ENCODE measurements around the gene MRAP. TPM values are rescaled to one million over a fixed set of nuclear protein-coding genes. Genes with fewer than 3 reads are reported as not detected.
"Not testable (repeated sequence)": the region's sequence is repeated elsewhere in the genome, so short reads cannot be mapped to it uniquely, and the experiment has no call there.

MRAP gene
- not detected in 2 replicates for total RNA-seq (2014; rRNA removed; shearing (Covaris generic))
- not detected in 2 replicates for polyA plus RNA-seq (2015; cell fraction: cytosol; rRNA removed)
- polyA plus RNA-seq (2015; cell fraction: nucleus; rRNA removed), result not detected in 2 replicates

DNA sequence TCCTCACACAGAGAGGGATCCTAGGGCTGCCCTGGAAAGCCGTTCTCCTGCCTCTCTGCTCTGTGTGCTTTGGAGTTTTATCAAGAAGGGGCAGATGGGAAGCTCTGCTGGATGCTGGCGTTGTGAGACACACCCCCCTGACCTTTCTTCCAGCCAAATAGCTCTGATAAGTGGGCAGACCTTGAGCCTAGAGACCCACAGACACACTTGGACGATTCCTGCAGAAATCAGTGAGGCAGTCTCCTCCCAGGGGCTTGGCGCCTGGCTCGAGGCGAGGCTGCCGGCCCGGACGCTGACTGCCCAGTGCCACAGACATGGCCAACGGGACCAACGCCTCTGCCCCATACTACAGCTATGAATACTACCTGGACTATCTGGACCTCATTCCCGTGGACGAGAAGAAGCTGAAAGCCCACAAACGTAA lies at the start of gene MRAP:
Gene MRAP (plus strand): TSS at position 198 of the 424 bp plus-strand sequence. CDS start 117 bp downstream, at position 315.
- in situ Hi-C loops (cut with HindIII; ENCODE audit: low pct_unique_long_range_greater_than_20kb, low sequenced_read_pairs), result no loop called here
- no peak for DNase-seq (ENCODE audit: low read depth, low spot score)

- in situ Hi-C loops (cut with HindIII; ENCODE audit: low pct_unique_long_range_greater_than_20kb, low sequenced_read_pairs), result no loop called here
- no peak for DNase-seq (ENCODE audit: low read depth, low spot score)
Measured at GRCh38 chr21:32249511-32250280, 49.0 kb upstream of the MRAP start.

DNA sequence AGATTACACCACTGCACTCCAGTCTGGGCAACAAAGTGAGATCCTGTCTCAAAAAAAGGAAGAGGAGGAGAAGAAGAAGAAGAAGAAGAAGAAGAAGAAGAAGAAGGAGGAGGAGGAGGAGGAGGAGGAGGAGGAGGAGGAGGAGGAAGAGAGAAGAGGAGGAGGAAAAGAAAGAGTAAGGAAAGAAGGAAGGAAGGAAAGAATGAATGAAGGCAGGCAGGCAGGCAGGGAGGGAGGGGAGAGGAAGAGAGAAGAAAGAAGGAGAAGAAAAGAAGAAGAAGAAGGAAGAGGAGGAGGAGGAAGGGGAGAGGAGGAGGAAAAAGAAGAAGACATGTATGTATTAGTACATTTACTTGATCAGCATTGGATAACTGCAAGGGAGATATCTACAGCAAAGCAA lies 46.5 kb upstream of the MRAP start:
- in situ Hi-C loops (cut with HindIII; ENCODE audit: low pct_unique_long_range_greater_than_20kb, low sequenced_read_pairs), result no loop called here
- no peak for DNase-seq (ENCODE audit: low read depth, low spot score)

- in situ Hi-C loops (cut with HindIII; ENCODE audit: low pct_unique_long_range_greater_than_20kb, low sequenced_read_pairs), result no loop called here
- DNase-seq (ENCODE audit: low read depth, low spot score), result no peak
Measured at GRCh38 chr21:32253215-32253641, 45.4 kb upstream of the MRAP start.

DNA sequence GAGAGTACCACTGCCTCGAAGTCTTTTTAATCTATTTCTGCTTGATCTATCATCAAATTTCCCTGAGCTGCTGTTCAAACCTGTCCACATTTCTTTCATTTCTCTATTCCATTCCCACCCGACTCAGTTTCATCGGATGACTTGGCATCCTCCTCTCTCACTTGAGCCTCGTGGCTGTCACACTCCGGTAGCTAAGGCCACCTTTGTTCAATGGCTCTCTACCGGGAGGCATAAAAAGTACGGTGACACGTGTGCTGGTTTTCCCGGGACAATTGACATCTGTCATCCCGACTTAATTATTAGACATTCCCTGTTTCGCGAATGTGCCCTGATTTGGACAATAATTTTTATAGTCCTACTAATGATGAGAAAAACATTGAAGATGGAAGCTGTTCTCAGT lies 42.4 kb upstream of the MRAP start:
- no peak for DNase-seq (ENCODE audit: low read depth, low spot score)
- in situ Hi-C loops (cut with HindIII; ENCODE audit: low pct_unique_long_range_greater_than_20kb, low sequenced_read_pairs), result no loop called here

- in situ Hi-C loops (cut with HindIII; ENCODE audit: low pct_unique_long_range_greater_than_20kb, low sequenced_read_pairs), result no loop called here
- peak; percentile 67 for DNase-seq (ENCODE audit: low read depth, low spot score)
Measured at GRCh38 chr21:32256873-32257620, 41.6 kb upstream of the MRAP start.

DNA sequence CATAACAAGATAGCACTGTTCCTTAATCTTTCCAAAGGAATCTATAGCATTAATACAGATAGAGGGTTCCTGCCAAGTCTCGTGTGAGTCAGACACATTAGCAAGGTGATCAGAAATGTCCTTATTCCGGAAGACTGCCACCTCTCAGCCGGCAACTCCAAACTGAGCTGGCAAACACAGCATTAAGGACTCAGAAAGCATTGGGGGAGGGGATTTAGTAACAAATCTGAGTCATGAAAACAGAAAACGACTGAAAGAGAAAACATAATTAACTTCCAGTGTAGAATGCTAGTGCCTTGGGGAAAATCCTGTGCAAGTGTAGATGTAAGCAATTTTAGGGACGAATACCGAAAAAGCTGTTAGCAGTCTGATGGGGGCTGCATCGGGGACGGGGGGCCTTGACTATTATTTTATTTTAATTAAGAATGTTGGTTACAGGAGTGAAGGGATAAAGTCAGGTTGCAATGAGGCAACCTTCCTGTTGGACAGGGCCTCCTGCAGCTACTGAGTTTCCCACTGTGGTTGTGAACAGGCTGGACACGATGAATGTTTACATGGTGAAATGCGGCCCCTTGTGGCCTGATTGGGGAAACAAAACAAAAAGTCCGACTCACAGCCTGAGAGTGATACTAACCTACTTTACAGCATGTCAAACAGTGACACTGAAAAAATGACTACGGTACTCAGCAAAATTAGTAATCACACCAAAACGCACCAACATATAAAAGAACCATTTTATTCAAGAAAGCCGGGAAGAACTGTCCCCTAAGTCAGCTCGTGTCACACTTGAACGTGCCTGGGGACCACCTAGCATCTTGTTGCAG lies 40.5 kb upstream of the MRAP start:
- DNase-seq (ENCODE audit: low read depth, low spot score), result peak; percentile 85
- in situ Hi-C loops (cut with HindIII; ENCODE audit: low pct_unique_long_range_greater_than_20kb, low sequenced_read_pairs), result no loop called here

- DNase-seq (ENCODE audit: low read depth, low spot score); in situ Hi-C loops (cut with HindIII; ENCODE audit: low pct_unique_long_range_greater_than_20kb, low sequenced_read_pairs): not testable (repeated sequence)
Measured at GRCh38 chr21:32258786-32259048, 39.9 kb upstream of the MRAP start.

- in situ Hi-C loops (cut with HindIII; ENCODE audit: low pct_unique_long_range_greater_than_20kb, low sequenced_read_pairs), result no loop called here
- no peak for DNase-seq (ENCODE audit: low read depth, low spot score)
Measured at GRCh38 chr21:32260130-32260529, 38.5 kb upstream of the MRAP start.

GRCh38 chr21:32261929-32262328 lies 36.7 kb upstream of the MRAP start:
- no peak for DNase-seq (ENCODE audit: low read depth, low spot score)
- in situ Hi-C loops (cut with HindIII; ENCODE audit: low pct_unique_long_range_greater_than_20kb, low sequenced_read_pairs), result no loop called here

DNA sequence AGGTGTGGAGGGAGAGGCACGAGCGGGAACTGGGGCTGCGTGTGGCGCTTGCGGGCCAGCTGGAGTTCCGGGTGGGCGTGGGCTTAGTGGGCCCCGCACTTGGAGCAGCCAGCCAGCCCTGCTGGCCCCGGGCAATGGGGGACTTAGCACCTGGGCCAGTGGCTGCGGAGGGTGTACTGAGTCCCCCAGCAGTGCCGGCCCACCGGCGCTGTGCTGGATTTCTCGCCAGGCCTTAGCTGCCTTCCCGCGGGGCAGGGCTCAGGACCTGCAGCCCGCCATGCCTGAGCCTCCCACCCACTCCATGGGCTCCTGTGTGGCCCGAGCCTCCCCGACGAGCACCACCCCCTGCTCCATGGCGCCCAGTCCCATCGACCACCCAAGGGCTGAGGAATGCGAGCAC lies 33.3 kb upstream of the MRAP start:
- DNase-seq (ENCODE audit: low read depth, low spot score); in situ Hi-C loops (cut with HindIII; ENCODE audit: low pct_unique_long_range_greater_than_20kb, low sequenced_read_pairs): not testable (repeated sequence)

DNA sequence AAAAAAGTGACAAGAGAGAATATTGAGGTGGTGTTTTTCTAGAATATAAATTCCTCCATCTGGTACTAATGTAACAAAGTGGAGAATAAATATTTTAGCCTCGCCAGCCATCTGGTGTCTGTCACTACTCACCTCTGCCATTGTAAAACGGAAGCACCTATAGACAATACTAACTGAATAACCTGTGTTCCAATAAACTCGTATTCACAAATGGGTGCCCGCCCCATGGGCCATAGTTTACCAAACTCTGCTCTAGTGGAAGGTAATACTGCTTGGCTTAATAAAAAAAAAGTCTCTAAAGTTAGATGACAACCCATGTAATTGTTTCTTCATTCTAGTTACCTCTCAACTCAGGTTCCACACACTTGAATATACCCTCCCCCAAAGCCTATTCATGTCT lies 27.9 kb upstream of the MRAP start:
- in situ Hi-C loops (cut with HindIII; ENCODE audit: low pct_unique_long_range_greater_than_20kb, low sequenced_read_pairs), result no loop called here

DNA sequence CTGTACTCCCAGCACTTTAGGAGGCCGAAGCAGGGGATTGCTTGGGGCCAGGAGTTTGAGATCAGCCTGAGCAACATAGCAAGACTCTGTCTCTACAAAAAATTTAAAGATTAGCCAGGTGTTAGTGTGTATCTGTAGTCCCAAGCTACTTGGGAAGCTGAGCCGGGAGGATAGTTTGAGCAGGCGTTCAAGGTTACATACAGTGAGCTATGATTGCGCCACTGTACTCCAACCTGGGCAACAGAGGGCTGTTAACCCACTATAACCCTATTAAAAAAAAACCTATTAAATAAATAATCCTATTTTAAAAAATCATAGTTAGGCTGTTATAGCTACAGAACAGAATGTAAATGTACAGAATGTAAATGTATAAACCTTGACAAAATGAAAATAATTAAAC lies 22.0 kb upstream of the MRAP start:
- in situ Hi-C loops (cut with HindIII; ENCODE audit: low pct_unique_long_range_greater_than_20kb, low sequenced_read_pairs), result no loop called here
- no peak for DNase-seq (ENCODE audit: low read depth, low spot score)

More for the DNA sequence above, 27.9 kb upstream of the MRAP start:
- no peak for DNase-seq (ENCODE audit: low read depth, low spot score)

DNA sequence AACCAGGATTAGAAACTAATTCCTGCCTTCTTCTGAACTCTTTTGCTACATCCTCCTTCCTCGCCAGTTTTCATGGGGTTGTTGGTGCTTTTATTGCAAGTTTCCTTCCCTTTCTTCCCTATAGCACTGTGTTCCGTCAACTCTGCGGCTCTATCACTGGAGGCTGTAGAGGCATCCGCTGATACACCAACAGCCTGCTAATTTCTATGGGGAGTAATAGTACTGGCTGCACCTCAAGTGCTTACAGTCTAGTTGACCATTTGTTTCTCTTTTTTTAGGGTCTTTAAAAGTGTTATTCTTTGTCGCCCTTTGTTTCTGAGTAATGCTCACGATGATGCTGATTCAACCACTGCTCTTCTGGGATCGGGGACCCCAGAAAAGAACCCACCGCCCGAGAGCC lies 20.6 kb upstream of the MRAP start:
- no peak for DNase-seq (ENCODE audit: low read depth, low spot score)
- in situ Hi-C loops (cut with HindIII; ENCODE audit: low pct_unique_long_range_greater_than_20kb, low sequenced_read_pairs), result no loop called here

GRCh38 chr21:32278518-32279376 lies 19.9 kb upstream of the MRAP start, which contains the start of gene MIS18A:
TSS of gene MIS18A (minus strand) at chr21:32279049. CDS start at chr21:32279014, 35 bp downstream.
- in situ Hi-C loops (cut with HindIII; ENCODE audit: low pct_unique_long_range_greater_than_20kb, low sequenced_read_pairs), result no loop called here
- DNase-seq (ENCODE audit: low read depth, low spot score), result peak; percentile 91

GRCh38 chr21:32279377-32279680 lies 19.3 kb upstream of the MRAP start:
- in situ Hi-C loops (cut with HindIII; ENCODE audit: low pct_unique_long_range_greater_than_20kb, low sequenced_read_pairs), result no loop called here
- no peak for DNase-seq (ENCODE audit: low read depth, low spot score)

DNA sequence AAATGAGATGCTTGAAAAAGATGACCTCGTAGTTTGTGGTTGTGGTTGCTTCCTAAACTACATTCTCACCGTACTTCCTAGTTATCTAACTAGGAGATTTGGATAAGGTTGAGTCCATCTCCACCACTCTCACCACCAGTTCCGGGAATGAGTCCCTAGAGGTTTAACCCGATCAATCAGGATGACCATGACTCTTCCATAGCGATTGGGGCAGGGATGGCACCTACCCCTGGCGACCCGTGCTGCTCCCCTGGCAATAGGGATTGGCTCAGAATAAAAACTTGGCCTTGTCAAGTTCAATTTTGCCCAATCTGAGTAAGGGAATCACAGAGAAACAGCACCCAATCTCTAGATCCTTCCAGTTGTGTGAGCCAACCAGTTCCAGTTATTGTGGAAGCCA lies 17.1 kb upstream of the MRAP start:
- no peak for DNase-seq (ENCODE audit: low read depth, low spot score)
- in situ Hi-C loops (cut with HindIII; ENCODE audit: low pct_unique_long_range_greater_than_20kb, low sequenced_read_pairs), result no loop called here
